Measurements from ENCODE around the gene SCARF2.

Gene SCARF2

GRCh38 chr22:20424932-20425565, 12.6 kb downstream of the SCARF2 start:
- no peak for TF ChIP-seq TARDBP (IDR thresholded peaks at IDR 0.05)
- TF ChIP-seq SP1 (IDR thresholded peaks at IDR 0.05), result no peak
- no peak for TF ChIP-seq LEF1 (IDR thresholded peaks at IDR 0.05; ENCODE audit: borderline replicate concordance)
- no peak for TF ChIP-seq SUZ12 (IDR thresholded peaks at IDR 0.05)
- TF ChIP-seq FOXK2 (IDR thresholded peaks at IDR 0.05), result no peak
- no peak for TF ChIP-seq NFRKB (IDR thresholded peaks at IDR 0.05)
- TF ChIP-seq FOXA1 (IDR thresholded peaks at IDR 0.05), result no peak
- TF ChIP-seq CTBP1 (IDR thresholded peaks at IDR 0.05; ENCODE audit: borderline replicate concordance), result no peak
- TF ChIP-seq, protein P1, sequence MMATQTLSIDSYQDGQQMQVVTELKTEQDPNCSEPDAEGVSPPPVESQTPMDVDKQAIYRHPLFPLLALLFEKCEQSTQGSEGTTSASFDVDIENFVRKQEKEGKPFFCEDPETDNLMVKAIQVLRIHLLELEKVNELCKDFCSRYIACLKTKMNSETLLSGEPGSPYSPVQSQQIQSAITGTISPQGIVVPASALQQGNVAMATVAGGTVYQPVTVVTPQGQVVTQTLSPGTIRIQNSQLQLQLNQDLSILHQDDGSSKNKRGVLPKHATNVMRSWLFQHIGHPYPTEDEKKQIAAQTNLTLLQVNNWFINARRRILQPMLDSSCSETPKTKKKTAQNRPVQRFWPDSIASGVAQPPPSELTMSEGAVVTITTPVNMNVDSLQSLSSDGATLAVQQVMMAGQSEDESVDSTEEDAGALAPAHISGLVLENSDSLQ (IDR thresholded peaks at IDR 0.05), result no peak
- no peak for TF ChIP-seq FOXM1 (IDR thresholded peaks at IDR 0.05; ENCODE audit: borderline replicate concordance)
- ChIA-PET POLR2A (no interaction called here), CTCF (no interaction called here)
- no peak for DNase-seq (ENCODE audit: extremely low spot score)

GRCh38 chr22:20424568-20424931, 13.1 kb downstream of the SCARF2 start:
- no peak for DNase-seq (ENCODE audit: extremely low spot score)
- no peak for TF ChIP-seq FOXM1 (IDR thresholded peaks at IDR 0.05; ENCODE audit: borderline replicate concordance)
- TF ChIP-seq ZNF384 (IDR thresholded peaks at IDR 0.05), result no peak
- TF ChIP-seq FOXA1 (IDR thresholded peaks at IDR 0.05), result no peak
- TF ChIP-seq NFRKB (IDR thresholded peaks at IDR 0.05), result no peak
- no peak for TF ChIP-seq SP1 (IDR thresholded peaks at IDR 0.05)
- TF ChIP-seq SUZ12 (IDR thresholded peaks at IDR 0.05), result no peak
- no peak for TF ChIP-seq HDGF (IDR thresholded peaks at IDR 0.05; ENCODE audit: borderline replicate concordance)
- no peak for TF ChIP-seq FOXK2 (IDR thresholded peaks at IDR 0.05)
- TF ChIP-seq ELF4 (IDR thresholded peaks at IDR 0.05), result no peak
- no peak for TF ChIP-seq BHLHE40 (IDR thresholded peaks at IDR 0.05; ENCODE audit: borderline replicate concordance)
- no peak for TF ChIP-seq LEF1 (IDR thresholded peaks at IDR 0.05; ENCODE audit: borderline replicate concordance)
- TF ChIP-seq, protein P1 (IDR thresholded peaks at IDR 0.05), result no peak
- ChIA-PET POLR2A (no interaction called here), CTCF (no interaction called here)

GRCh38 chr22:20423906-20424551, 13.6 kb downstream of the SCARF2 start:
- CTCF ChIA-PET, result no interaction called here
- no peak for DNase-seq (ENCODE audit: extremely low spot score)
- no peak for TF ChIP-seq LEF1 (IDR thresholded peaks at IDR 0.05; ENCODE audit: borderline replicate concordance)
- no peak for TF ChIP-seq SP1 (IDR thresholded peaks at IDR 0.05)
- no peak for TF ChIP-seq FOXK2 (IDR thresholded peaks at IDR 0.05)
- TF ChIP-seq TARDBP (IDR thresholded peaks at IDR 0.05), result no peak
- TF ChIP-seq CTBP1 (IDR thresholded peaks at IDR 0.05; ENCODE audit: borderline replicate concordance), result no peak
- TF ChIP-seq FOXA1 (IDR thresholded peaks at IDR 0.05), result no peak
- no peak for TF ChIP-seq ARNT (IDR thresholded peaks at IDR 0.05)
- TF ChIP-seq ELF4 (IDR thresholded peaks at IDR 0.05), result no peak
- TF ChIP-seq BHLHE40 (IDR thresholded peaks at IDR 0.05; ENCODE audit: borderline replicate concordance), result no peak
- no peak for TF ChIP-seq L3MBTL2 (conservative IDR thresholded peaks at IDR 0.05)
- no peak for TF ChIP-seq HDGF (IDR thresholded peaks at IDR 0.05; ENCODE audit: borderline replicate concordance)
- TF ChIP-seq, protein P1 (IDR thresholded peaks at IDR 0.05), result no peak
- no peak for TF ChIP-seq NFRKB (IDR thresholded peaks at IDR 0.05)
- POLR2A ChIA-PET, result no interaction called here

DNA sequence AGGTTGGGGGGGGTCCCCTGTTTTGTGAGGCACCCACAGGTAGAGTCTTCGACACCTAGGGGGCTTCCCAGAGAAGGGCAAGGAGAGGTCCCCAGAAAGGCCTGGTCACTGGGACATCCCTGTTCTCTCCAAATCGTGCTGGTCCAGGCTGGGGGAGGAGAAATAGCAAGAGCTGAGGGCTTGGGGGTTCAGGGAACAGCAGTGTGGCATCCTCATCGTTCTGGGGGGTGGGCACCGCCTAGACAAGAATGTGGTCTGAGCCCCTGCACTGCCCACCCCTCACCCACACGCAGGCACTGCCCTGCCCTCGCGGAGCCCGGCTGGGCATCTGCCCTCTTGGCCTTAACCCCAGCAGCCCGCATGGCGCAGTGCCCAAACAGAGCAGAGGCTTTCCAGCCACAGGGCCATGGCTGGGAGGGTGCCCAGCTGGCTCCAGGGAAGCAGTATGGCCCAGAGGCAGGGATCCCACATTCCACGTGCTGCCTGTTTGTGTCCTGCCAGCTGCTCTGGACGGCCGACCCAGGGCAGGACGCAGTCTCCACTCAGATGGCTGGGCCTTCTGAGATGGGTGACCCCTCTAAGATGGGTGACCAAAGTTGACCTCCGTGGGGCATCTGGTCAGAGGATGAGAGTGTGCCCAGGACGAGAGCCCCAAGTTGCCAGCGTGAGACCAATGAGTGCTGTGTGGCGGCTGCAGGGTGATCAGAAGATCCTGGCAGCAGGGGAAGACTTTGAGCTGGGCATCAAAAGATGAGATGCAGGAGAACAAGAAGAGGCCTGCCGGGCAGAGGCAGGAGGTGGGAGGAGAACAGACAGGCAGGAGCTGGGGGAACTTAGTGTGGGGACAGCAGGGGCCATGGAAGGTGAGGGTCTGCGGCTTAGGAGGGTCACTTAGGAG, 14.4 kb downstream of the SCARF2 start:
- TF ChIP-seq L3MBTL2 (conservative IDR thresholded peaks at IDR 0.05) (no peak), TARDBP (IDR thresholded peaks at IDR 0.05) (no peak), ZNF384 (IDR thresholded peaks at IDR 0.05) (no peak), FOXM1 (IDR thresholded peaks at IDR 0.05; ENCODE audit: borderline replicate concordance) (no peak), ARNT (IDR thresholded peaks at IDR 0.05) (no peak)
- ChIA-PET CTCF (no interaction called here), POLR2A (no interaction called here)
- no peak for DNase-seq (ENCODE audit: extremely low spot score)

DNA sequence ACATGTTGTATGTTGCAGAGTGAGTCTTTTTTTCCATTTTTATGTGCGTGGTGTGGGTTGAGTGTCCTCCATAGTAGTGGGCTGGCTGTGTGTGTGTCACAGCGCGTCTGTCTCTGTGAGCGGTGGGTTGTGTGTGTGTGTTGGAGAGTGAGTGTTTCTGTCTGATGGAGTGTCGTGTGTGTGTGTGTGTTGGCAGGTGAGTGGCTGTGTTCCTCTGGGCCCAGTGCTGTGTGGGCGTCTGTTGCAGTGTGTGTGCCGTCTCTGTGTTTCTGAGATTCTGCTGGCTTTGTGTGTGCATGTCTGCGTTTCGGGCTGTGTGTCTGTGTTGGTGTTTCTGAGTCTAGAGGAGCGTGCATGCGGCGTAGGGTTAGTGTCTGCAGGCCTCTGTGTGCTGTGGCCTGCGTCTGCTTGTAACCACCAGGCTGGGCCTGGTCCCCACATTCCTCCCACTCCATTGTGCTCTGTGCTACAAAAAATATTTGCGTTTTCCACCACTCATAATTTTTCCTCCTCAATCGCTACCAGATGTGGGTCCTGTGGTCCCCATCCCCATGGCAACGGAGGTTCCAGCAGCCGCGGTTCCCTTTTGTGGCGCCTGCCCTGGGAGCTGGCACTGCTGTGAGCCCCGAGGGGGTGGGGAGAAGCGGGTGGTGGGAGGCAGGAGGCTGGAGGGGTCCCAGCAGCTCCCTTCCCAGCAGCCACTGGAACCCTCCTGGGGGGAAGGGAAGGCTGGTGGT, 15.2 kb downstream of the SCARF2 start:
- TF ChIP-seq ARNT (IDR thresholded peaks at IDR 0.05) (no peak), LEF1 (IDR thresholded peaks at IDR 0.05; ENCODE audit: borderline replicate concordance) (no peak), FOXK2 (IDR thresholded peaks at IDR 0.05) (no peak), NFRKB (IDR thresholded peaks at IDR 0.05) (no peak)
- TF ChIP-seq, protein P1 (IDR thresholded peaks at IDR 0.05), result no peak
- CTCF ChIA-PET, result interaction anchor here (0.6 kb wide), 1 partner anchor 29 kb away, joined by 3 read pairs; no protein-coding TSS in a partner anchor
- POLR2A ChIA-PET, result no interaction called here
- no peak for DNase-seq (ENCODE audit: extremely low spot score)

All from HEK293T (cell line).